Activated CD4-positive, alpha-beta T cell treated with anti-CD3 and anti-CD28 coated beads for 4 hours (primary cell): ENCODE results near the gene RXFP4.

ENCODE experiments used
- DNase-seq, 2 donors: peaks; one replicate each; pipeline ENCODE4 v3.0.0-alpha.2; 2020

Gene RXFP4

DNA sequence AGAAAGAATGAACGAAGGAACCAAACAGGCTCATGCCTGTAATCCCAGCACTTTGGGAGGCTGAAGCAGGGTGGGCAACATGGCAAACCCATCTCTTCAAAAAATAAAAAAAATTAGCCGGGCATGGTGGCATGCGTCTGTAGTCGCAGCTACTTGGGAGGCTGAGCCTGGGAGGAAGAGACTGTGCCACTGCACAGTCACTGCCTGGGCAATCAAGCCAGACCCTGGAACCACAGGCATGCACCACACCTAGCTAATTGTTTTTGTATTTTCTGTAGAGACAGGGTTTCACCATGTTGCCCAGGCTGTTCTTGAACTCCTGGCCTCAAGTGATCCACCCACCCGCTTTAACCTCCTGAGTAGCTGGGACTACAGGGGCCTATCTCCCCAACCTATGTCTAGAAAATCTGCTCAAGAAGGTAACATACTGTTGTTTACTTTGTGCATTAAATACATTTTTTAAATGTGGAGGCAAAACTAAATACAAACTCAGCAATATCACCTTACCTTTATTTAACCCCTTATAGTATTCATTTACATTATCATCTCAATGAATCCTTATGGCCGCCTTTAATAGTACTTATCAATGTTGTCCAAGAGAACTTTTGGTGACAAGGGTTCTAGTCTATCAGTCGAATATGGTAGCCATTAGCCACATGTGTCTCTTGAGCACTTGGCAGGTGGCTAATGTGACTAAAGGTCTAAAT is 10.0 kb upstream of the RXFP4 start:
- no peak for DNase-seq

DNA sequence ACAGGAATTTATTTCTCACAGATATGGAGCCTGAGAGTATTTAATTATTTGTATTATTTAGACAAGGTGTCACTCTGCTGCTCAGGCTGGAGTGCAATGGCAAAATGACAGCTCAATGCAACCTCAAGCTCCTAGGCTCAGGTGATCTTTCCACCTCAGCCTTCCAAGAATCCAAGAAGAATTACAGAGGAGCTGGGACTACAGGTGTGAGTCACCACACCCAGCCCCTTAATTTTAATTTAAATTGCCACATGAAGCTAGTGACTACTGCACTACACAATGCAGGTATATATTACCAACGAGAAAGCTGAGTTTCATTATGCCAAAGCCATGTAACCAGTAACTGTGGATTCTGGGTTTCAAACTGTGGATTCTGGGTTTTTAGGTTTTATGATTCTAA is 9.4 kb upstream of the RXFP4 start:
- no peak for DNase-seq

DNA sequence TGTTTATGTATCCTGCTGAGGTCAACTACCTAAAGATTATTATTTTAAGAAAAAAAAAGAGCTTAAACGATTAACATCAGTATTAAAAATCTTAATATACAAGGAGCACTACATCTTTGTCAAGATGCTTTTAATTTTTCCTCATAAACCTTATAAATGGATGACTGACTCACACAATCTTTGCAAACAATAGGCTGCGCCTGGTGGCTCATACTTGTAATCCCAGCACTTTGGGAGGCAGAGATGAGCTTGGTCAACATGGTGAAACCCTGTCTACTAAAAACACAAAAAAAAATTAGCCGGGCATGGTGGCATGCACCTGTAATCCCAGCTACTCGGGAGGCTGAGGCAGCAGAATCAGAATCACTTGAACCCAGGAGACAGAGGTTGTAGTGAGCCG is 9.0 kb upstream of the RXFP4 start:
- no peak for DNase-seq

DNA sequence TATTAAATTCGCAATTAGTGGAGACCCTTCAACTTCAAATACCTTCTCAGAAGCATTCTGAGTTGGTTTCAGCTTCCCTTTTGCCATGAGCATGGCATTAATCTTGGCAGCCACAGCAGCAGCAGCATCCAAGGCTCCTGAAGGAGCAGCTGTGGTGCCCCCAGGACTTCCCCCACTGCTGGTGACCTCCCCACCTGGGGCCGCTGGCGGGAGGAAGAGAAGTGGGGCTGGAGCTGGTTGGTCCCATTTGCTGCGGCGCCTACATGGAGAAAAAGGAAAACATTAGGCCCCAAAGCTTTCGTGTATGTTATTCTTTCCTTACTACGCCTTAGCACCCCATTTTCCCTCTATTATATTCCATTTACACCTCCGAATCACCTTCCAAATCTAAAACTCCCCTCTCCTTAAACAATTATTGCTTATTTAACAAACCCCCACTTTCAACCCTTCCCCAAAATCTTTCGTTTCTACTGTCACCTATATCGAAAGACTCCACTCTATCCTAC is 7.8 kb upstream of the RXFP4 start:
- DNase-seq = no peak

DNA sequence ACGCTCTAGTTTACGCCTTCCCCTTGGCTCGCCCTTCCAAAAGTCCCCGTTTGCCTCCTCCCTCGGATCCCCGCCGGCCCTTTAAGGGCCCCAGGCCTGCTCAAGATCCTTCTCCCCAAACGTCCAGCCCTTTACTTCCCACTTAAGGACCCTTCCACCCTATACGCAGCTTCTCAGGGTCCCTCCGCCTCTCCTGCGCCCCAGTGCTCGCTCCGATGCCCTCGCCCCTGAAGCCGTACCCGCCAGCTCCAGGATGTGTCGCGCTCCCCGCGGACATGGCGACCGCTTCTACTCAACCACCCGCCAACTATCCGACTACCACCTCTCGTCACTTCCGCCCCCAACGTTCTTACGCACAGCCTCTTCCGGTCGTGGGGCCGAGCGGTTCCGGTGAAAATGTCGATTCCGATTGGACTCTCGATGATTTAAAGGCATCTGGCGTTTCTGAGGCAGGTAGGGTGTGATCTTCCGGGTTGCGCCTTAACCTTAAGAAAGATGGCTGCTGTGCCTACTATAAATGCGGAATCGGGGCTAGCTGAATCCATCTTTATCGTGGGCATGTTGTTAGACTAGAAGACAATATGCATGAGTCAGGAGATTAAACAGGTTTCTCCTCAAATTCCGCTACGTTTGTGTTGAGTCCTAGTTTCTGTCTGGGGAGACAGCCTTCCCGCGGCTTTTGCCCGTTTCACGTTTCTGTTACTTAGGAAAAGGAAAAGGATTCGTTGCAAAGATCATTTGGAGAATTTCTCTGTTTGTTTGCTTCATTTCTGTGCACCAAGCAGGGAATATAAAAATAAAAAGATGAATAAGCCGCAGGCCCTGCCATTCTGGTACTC is 7.1 kb upstream of the RXFP4 start, which contains the start of gene KHDC4:
TSS of gene KHDC4 (minus strand) at position 317 of the 839 bp plus-strand sequence. CDS start at position 277, 40 bp downstream.
- DNase-seq = peak; percentile 92 to 93

DNA sequence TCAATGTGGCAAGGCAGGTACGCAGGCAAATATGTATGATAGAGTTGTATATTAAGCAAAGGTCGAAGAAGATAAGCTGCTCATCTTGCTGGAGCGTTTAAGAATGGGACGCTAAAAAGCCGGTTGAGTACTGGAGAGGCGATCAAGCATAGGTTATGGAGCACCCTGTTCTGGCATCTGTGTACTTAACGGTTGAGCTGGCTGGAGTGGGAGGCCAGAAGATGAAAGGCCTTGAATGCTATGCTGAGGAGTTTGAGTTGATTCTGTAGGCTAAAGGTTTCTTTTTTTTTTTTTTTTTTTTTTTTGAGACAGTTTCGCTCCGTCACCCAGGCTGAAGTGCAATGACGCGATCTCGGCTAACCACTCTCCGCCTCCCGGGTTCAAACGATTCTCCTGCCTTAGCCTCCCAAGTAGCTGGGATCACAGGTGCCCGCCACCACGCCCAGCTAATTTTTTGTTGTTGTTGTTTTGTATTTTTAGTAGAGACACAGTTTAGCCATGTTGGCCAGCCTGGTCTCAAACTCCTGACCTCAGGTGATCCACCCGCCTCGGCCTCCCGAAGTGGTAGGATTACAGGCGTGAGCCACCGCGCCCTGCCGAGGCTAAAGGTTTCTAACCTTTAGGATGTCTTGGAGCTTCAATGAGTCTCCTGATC is 6.4 kb upstream of the RXFP4 start:
- no peak for DNase-seq

DNA sequence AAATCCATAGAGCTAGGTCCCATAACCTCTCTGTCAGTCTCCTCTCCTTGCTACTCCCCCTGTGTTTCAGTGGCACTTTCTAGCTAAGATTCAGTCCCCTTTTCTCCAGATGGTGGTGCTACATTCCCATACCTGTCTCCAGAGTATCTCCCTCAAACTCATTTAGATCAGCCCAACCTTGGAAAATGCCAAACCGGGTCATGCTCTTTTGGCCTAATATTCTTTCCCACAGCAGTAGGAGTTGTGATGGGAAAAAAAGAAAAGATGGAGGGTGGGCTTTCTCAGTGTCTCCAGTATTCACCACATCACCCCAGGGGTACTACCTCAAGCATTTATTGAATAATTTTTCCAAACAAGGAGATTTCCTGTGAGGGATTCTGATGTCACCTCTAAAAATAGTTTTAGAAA is 3.2 kb upstream of the RXFP4 start:
- DNase-seq = peak in 1 of 2 donors; percentile 34

DNA sequence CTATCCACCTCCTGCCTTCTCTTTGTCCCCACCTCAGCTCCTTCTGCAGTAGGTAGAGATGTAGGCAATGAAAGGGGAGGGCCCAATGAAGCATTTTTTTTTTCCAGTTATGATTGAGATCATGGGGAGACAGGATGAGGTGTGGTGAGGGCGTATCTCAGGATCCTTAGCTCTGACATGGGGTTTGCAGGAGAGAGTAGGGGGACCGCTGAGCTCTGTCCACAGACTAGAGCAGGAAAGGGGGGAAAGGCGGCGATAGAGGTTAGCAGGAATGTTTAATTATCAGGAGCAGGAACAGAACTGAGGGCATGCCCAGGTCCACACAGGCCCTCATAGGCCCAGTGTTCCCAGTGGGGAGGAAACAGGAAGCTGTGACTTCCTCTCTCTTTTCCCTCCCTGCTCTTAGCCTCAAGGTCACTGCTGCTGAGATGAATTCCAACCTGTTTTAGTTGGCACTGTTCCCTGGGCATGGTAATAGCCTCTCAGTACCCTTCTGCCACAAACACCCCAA is 901 bp upstream of the RXFP4 start:
- DNase-seq = no peak

DNA sequence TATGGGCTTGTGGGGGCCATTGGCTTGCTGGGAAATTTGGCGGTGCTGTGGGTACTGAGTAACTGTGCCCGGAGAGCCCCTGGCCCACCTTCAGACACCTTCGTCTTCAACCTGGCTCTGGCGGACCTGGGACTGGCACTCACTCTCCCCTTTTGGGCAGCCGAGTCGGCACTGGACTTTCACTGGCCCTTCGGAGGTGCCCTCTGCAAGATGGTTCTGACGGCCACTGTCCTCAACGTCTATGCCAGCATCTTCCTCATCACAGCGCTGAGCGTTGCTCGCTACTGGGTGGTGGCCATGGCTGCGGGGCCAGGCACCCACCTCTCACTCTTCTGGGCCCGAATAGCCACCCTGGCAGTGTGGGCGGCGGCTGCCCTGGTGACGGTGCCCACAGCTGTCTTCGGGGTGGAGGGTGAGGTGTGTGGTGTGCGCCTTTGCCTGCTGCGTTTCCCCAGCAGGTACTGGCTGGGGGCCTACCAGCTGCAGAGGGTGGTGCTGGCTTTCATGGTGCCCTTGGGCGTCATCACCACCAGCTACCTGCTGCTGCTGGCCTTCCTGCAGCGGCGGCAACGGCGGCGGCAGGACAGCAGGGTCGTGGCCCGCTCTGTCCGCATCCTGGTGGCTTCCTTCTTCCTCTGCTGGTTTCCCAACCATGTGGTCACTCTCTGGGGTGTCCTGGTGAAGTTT is 550 bp downstream of the RXFP4 start:
- no peak for DNase-seq

DNA sequence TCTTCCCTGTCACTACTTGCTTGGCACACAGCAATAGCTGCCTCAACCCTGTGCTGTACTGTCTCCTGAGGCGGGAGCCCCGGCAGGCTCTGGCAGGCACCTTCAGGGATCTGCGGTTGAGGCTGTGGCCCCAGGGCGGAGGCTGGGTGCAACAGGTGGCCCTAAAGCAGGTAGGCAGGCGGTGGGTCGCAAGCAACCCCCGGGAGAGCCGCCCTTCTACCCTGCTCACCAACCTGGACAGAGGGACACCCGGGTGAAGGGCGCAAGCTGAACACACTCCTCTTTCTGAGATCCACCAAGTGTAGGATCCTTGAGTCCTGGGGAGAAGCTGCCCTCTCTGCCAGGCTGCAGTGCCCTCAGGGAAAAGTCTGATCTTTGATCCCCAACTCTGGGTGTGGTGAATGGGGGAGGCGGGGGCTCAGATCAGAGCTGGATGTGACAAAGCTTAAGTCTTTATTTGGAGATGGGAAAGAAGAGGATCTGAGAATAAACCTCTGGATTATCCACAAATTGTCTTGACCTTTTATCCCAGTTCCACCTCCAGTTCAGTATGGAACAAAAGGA is 1.2 kb downstream of the RXFP4 start:
- DNase-seq = no peak

DNA sequence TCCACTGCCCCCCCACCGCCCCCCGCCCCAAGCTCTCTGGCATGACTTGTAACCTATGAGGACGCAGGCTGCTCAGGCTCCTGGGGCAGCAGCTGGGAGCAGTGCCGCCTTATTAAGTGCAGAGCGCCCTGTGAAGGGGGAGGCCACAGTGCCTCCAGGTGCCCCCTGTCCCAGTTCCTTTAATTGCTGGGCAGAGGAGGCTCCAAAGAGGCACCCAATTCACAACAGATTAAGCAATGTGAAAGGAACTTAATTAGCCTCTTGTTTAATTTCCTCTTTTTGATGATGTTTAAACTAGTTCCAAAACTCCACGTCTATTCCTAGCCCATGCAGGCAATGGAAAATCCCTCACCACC is 3.0 kb downstream of the RXFP4 start:
- DNase-seq = no peak

DNA sequence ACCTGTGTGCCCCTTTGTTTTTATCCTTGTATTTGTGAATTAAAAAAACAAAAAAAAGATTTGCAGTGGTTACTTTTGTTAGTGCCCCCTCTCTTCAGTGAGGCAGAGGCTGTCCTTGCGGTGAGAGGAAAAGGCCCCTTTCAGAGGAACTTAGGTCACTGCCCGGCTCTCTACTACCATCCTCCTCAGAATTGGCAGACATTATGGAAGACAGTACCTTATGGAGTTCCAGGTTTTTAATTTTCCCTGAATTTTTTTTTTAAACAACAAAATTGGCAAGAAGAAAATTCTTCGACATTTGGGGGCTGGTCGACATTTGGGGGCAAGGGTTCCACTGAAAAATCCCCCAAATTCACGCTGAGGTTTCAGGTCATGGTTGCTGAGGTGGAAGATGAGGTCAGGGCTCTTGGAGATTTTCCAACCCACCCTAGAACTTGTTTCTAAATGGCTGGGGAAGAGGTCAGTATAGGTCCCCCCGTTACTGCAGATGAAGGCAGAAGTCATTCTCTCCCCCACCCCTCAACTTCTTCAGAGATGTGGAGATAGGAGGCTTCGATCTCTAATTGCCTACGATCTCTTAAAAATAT is 5.3 kb downstream of the RXFP4 start:
- no peak for DNase-seq

DNA sequence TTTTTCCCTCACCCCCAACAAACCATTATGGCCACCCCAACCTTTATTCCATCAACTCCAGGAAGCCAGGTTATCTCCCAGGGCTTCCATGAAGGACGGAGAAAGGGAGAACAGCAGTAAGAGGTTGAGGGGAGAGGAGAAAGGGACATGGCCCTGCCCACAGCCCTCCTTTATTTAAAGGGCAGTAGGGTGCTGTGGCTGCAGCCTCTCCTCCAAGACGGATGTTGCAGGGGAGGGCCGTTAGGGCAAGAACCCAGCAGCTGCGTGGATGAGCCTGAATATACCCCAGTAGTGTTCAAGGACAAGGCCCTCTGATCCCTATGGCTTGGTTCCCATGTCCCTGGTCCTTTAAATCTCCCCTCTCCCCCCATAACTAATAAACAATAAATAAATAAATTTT is 5.9 kb downstream of the RXFP4 start:
- DNase-seq = no peak

DNA sequence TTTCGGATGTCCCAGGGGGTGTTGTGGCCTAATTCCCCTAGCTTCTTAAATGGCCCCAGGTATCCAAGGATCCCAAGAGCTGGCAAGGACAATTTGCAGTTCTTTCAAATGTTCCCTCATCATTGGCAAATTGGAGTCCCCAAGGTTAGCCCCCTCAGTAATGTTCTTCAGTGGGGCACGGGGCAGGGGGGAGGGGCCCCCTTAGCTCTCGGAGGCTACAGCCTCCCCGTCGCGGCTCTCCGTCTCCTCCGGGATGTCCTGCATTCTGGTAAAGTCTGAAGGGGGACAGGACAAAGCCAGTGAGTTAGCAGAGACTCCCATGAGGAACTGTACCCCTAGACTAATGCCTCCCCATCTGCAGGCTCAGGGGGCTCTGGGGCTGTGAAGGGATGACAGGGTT is 6.3 kb downstream of the RXFP4 start:
- no peak for DNase-seq

DNA sequence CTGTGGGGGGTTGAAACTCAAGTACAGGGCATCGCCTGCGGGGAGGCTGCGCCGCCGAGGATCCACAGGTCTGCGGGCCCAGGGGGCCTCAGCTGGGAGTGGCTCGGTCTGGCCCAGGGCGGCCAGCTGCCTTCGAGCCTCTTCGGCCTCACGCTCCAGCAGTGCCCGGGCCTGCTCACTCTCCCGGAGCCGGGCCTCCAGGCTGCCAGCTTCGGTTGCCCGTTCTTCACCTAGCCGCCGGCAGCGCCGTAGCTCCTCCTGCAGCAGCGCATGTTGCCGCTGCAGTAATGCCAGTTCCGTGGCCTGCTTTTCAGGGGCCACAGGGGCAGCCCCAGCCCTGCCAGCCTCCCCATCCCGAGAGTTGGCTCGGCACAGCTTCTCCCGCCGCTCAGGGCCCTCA is 9.4 kb downstream of the RXFP4 start:
- DNase-seq = no peak

DNA sequence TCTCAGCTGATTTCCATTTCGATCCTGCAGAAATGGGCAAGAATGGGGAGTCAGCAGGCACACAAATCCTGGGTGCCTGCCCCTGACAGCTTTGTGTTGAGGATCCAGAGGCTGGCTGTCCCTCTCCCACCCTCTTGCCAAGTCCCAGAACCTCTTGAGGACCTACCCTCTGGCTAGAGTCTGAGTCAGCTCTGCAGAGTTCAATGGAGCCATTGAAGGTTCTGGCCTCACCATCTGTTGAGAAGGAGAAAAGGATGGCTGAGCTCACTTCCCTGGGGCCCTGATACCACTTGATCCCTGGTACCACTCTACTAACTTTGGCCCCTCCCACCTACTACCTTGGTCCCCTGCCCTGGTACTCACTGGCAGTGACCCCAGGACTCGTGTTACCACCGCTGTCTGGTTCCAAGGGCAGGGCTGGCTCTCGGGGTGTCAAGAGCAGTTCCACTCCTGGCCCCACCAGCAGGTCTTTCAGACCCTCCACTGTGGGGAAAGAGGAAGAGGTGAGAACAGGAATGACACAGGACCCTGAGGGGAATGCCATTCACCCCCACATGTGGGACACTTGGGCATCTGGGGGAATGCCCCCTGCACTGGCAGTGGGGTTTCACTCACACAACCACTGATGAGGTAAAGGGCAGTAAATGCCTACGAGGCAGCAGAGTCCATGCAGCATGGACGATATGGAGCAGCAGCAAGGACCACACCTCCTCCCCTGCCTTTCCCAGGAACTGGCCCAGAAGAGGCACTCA is 10.5 kb downstream of the RXFP4 start:
- no peak for DNase-seq

DNA sequence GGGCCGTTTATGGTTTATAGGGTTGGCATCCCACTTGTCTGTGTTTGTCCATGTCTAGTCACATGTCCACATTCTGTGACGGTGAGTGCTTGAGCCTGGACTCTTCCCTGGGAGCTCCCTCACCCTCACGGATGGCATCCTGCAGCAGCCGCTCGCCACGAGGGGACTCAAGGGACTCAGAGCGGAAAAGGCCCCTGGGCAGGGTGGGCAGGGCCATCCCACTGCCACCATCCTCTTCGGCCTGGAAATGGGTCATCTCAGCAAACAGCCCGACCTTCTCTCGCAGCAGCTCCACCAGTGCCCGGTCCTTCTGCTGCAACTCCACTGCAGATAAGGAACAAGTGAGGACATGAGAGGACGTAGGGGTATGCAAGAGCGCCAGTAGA is 11.1 kb downstream of the RXFP4 start:
- DNase-seq = no peak

DNA sequence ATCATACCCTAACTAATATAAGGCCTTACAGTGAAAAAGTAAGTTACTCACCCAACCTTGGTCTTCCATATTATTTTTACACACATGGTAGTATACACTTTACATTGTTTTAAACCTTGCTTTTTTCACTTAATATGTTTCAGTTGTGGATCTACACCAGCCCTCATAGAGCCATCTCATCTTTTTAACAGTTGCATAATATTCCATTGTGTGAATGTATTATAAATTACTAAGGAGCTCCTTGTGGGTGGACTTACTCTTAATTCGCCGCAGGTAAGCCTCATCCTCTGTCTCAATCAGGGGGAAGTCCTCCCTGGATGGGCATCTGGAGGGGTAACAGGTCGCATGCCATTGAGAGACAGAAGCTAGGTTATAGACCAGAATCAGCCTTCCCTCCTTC is 13.2 kb downstream of the RXFP4 start:
- DNase-seq = no peak

DNA sequence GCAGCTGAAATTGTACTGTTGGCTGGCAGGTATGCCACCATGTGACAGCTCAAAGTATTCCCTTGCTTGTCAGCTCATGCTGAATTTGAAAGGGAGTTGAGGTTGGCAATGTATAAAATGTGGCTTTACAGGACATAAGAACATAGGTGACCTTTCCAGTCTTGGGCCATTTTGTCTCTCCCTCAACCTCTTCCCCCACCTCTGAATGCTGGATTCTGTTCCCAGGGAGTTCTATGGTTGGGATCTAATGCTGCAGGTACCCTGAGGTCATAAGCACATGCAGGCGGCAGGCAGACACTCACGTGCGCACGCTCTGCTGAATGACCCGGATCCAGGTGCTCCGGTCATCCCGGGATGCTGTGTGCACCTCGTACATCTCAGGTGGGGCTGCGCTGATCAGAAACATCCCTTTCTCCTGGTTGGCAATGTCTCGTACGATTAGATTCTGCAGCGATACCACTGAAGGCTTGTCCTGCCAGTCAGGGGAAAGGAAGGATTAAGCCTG is 16.0 kb downstream of the RXFP4 start:
- no peak for DNase-seq

DNA sequence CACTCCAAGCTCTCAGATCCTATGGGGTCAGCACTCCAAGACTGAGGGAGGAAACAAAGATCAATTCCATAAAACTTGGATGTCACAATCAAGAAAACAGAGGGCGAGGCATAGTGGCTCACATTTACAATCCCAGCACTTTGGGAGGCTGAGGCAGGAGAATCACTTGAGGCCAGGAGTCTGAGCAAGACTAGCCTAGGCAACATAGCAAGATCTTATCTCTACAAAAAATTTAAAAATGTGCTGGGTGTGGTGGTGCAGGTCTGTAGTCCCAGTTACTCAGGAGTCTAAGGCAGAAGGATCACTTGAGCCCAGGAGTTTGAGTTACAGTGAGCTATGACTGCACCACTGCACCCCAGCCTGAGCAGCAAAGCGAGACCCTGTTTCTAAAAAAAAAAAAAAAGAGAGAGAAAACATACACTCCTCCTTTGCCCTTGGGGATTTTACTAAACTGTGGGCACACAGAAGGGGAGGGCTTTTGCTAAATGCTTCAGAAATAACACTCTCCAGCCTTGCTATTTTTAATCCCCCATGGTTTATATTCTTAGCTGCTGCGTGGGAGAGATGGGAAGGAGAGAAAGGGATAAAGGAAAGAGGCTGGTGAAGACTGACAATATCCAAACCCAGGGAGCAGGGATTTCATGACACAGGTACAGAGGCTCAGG is 18.8 kb downstream of the RXFP4 start:
- DNase-seq = no peak

DNA sequence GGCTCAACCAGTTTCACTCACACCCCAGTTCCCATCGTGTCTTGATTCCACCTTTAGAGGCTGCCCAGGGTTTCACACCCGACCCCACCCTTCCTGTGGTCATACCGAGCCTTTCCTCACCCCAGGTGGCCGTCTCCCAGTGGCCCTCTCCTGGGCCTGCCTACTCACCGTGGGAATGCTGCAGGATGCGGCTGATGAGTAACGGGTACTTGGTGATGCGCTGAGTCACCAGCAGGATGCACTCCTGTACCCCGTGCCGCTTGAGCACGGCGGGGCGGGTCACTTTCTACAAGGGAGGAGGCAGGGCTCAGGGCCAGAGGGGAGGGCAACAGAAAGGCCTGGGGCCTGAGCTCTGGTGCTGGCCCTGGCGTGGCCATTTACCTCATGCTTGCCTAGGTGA is 20.5 kb downstream of the RXFP4 start:
- no peak for DNase-seq
